22Rv1 (cell line): ENCODE results near the gene AANAT.

Experiments
- ZFX ChIP-seq: fragments of 450-650 bp; IDR thresholded peaks from 2 replicates; pipeline ENCODE4 v1.6.1; 2017; ENCODE audit warnings: antibody characterized with exemption, borderline replicate concordance
- TF ChIP-seq, protein P1 (sequence below): fragments of 450-650 bp; IDR thresholded peaks from 2 replicates; pipeline ENCODE4 v1.5.1; 2017; ENCODE audit warnings: mild to moderate bottlenecking

DNA sequence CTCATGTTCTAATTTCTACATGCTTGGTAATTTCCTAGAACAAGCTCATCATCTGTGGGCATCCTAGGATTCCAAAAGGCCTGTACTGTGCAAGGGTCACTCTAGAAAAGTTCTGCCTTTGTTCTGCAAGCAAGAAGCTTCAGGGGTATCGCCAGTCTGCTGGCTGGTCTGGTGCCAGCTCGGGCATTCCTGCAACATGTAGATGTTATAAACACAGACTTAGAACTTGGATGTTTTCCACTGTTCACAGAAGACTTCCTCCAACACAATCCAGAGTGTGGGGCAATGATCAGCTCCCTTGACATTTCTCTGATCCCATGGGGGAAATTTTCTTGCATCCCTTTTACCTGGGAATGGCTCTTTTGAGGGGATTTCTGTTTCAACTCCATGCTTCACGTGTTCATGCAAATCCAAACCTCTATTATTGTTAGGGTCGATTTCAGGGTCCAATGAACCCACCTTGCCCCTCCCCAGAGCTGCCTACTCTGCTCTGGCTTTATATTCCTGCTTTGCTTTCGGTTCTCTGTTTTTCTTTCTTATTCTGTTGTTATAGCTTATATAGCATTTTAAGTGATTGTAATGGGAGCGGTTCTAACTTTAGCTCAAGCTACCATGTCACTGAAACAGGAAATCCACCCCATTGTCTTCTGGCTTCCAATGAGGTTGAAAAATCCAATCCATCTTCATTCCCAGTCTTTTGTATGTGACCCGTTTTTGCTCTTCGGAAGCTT lies 39.7 kb upstream of the AANAT start:
- TF ChIP-seq, protein P1, sequence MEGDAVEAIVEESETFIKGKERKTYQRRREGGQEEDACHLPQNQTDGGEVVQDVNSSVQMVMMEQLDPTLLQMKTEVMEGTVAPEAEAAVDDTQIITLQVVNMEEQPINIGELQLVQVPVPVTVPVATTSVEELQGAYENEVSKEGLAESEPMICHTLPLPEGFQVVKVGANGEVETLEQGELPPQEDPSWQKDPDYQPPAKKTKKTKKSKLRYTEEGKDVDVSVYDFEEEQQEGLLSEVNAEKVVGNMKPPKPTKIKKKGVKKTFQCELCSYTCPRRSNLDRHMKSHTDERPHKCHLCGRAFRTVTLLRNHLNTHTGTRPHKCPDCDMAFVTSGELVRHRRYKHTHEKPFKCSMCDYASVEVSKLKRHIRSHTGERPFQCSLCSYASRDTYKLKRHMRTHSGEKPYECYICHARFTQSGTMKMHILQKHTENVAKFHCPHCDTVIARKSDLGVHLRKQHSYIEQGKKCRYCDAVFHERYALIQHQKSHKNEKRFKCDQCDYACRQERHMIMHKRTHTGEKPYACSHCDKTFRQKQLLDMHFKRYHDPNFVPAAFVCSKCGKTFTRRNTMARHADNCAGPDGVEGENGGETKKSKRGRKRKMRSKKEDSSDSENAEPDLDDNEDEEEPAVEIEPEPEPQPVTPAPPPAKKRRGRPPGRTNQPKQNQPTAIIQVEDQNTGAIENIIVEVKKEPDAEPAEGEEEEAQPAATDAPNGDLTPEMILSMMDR = no peak
- no peak for TF ChIP-seq ZFX
